Measurements from ENCODE around the gene UGGT2.
"Not testable (repeated sequence)": the region's sequence is repeated elsewhere in the genome, so short reads cannot be mapped to it uniquely, and the experiment has no call there.

UGGT2 gene

GRCh38 chr13:96065849-96066248 is 12.6 kb upstream of the UGGT2 start:
- Histone ChIP-seq H3K79me2 (ENCODE audit: control insufficient read depth, insufficient read depth, low read length) (no peaks in the 10 kb centered on the region), H2BK120ac (ENCODE audit: low read depth, low read length) (no peak overlapping the region), H2BK5ac (ENCODE audit: low read length) (no peak overlapping the region), H3K79me1 (ENCODE audit: low read length) (no peaks in the 10 kb centered on the region), H3K27ac (ENCODE audit: low read depth, low read length) (no peak overlapping the region), H3K9ac (ENCODE audit: low read length) (no peak overlapping the region), H4K5ac (ENCODE audit: low read length) (no peak overlapping the region), H3K36me3 (ENCODE audit: control insufficient read depth, insufficient read depth, low read length) (no peaks in the 10 kb centered on the region), H4K8ac (ENCODE audit: low read depth, low read length) (no peak overlapping the region), H2BK15ac (replicated peaks; ENCODE audit: low read depth) (no peak overlapping the region), H2AK5ac (ENCODE audit: low read length) (no peak overlapping the region), H3K4me1 (ENCODE audit: control insufficient read depth, low read depth, low read length) (no peaks in the 10 kb centered on the region), H3K18ac (ENCODE audit: low read length) (no peak overlapping the region), H3K56ac (ENCODE audit: low read length) (no peak overlapping the region), H3K4me3 (ENCODE audit: low read length) (no peak overlapping the region), H3K4me2 (ENCODE audit: low read length) (no peak overlapping the region), H3K4ac (ENCODE audit: low read depth, low read length) (no peak overlapping the region), H3K27me3 (ENCODE audit: insufficient read depth, low read length, poor library complexity) (no peaks in the 10 kb centered on the region), H3K23ac (ENCODE audit: low read length) (no peak overlapping the region)
- no peak for DNase-seq
- no CpG with 5 or more reads among the region's 2 CpGs for WGBS (ENCODE audit: extremely low coverage, insufficient coverage, low lambda C conversion rate)

- H2BK5ac ChIP-seq (ENCODE audit: low read length), result no peak overlapping the region
- no peak overlapping the region for H2BK15ac ChIP-seq (replicated peaks; ENCODE audit: low read depth)
- no CpG with 5 or more reads among the region's 12 CpGs for WGBS (ENCODE audit: extremely low coverage, insufficient coverage, low lambda C conversion rate)
- peak overlapping the region; percentile 33 for H3K18ac ChIP-seq (ENCODE audit: low read length)
- H3K4me2 ChIP-seq (ENCODE audit: low read length), result peak overlapping the region; percentile 35
- no peak overlapping the region for H3K23ac ChIP-seq (ENCODE audit: low read length)
- DNase-seq, result peak; percentile 65
- no peak overlapping the region for H2AK5ac ChIP-seq (ENCODE audit: low read length)
- no peaks in the 10 kb centered on the region for H3K4me1 ChIP-seq (ENCODE audit: control insufficient read depth, low read depth, low read length)
- H2BK120ac ChIP-seq (ENCODE audit: low read depth, low read length), result no peak overlapping the region
- no peak overlapping the region for H4K8ac ChIP-seq (ENCODE audit: low read depth, low read length)
- H3K56ac ChIP-seq (ENCODE audit: low read length), result peak overlapping the region; percentile 89
- H3K9ac ChIP-seq (ENCODE audit: low read length), result peak overlapping the region; percentile 70
- peaks cover 2% of the 10 kb centered on the region for H3K79me2 ChIP-seq (ENCODE audit: control insufficient read depth, insufficient read depth, low read length)
- H3K27ac ChIP-seq (ENCODE audit: low read depth, low read length), result no peak overlapping the region
- H3K4ac ChIP-seq (ENCODE audit: low read depth, low read length), result peak overlapping the region; percentile 25
- peak overlapping the region; percentile 52 for H3K4me3 ChIP-seq (ENCODE audit: low read length)
- no peaks in the 10 kb centered on the region for H3K27me3 ChIP-seq (ENCODE audit: insufficient read depth, low read length, poor library complexity)
- no peaks in the 10 kb centered on the region for H3K36me3 ChIP-seq (ENCODE audit: control insufficient read depth, insufficient read depth, low read length)
- H4K5ac ChIP-seq (ENCODE audit: low read length), result no peak overlapping the region
- no peaks in the 10 kb centered on the region for H3K79me1 ChIP-seq (ENCODE audit: low read length)
Observed at GRCh38 chr13:96052656-96053002, 572 bp downstream of the UGGT2 start.

DNA sequence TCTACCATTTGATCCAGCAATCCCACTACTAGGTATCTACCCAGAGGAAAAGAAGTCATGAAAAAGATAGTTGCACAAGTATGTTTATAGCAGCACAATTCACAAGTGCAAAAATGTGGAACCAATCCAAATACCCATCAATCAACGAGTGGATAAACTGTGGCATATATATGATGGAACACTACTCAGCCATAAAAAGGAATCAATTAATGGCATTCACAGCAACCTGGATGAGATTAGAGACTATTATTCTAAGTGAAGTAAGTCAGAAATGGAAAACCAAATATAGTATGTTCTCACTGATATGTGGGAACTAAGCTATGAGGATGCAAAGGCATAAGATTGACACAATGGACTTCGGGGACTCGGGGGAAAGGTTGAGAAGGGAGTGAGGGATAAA is 1.3 kb downstream of the UGGT2 start:
- H3K4me1 ChIP-seq (ENCODE audit: control insufficient read depth, low read depth, low read length); H3K9ac ChIP-seq (ENCODE audit: low read length); H3K36me3 ChIP-seq (ENCODE audit: control insufficient read depth, insufficient read depth, low read length); H3K18ac ChIP-seq (ENCODE audit: low read length); H2AK5ac ChIP-seq (ENCODE audit: low read length); H2BK120ac ChIP-seq (ENCODE audit: low read depth, low read length); H3K79me1 ChIP-seq (ENCODE audit: low read length); H3K79me2 ChIP-seq (ENCODE audit: control insufficient read depth, insufficient read depth, low read length); H4K8ac ChIP-seq (ENCODE audit: low read depth, low read length); H3K23ac ChIP-seq (ENCODE audit: low read length); H3K56ac ChIP-seq (ENCODE audit: low read length); H3K4me3 ChIP-seq (ENCODE audit: low read length); H4K5ac ChIP-seq (ENCODE audit: low read length); H3K4me2 ChIP-seq (ENCODE audit: low read length); H3K27me3 ChIP-seq (ENCODE audit: insufficient read depth, low read length, poor library complexity); H3K4ac ChIP-seq (ENCODE audit: low read depth, low read length); H2BK15ac ChIP-seq (replicated peaks; ENCODE audit: low read depth); H2BK5ac ChIP-seq (ENCODE audit: low read length); DNase-seq; H3K27ac ChIP-seq (ENCODE audit: low read depth, low read length): not testable (repeated sequence)
- WGBS (ENCODE audit: extremely low coverage, insufficient coverage, low lambda C conversion rate), result no CpG with 5 or more reads among the region's 3 CpGs

- H3K4me3 ChIP-seq (ENCODE audit: low read length); H2BK5ac ChIP-seq (ENCODE audit: low read length); H3K79me2 ChIP-seq (ENCODE audit: control insufficient read depth, insufficient read depth, low read length); H3K4ac ChIP-seq (ENCODE audit: low read depth, low read length); H3K79me1 ChIP-seq (ENCODE audit: low read length); H4K5ac ChIP-seq (ENCODE audit: low read length); H2AK5ac ChIP-seq (ENCODE audit: low read length); H3K23ac ChIP-seq (ENCODE audit: low read length); H2BK15ac ChIP-seq (replicated peaks; ENCODE audit: low read depth); H3K4me2 ChIP-seq (ENCODE audit: low read length); H3K56ac ChIP-seq (ENCODE audit: low read length); DNase-seq; H3K18ac ChIP-seq (ENCODE audit: low read length); H2BK120ac ChIP-seq (ENCODE audit: low read depth, low read length); H3K27ac ChIP-seq (ENCODE audit: low read depth, low read length); H3K9ac ChIP-seq (ENCODE audit: low read length); H3K36me3 ChIP-seq (ENCODE audit: control insufficient read depth, insufficient read depth, low read length); H3K4me1 ChIP-seq (ENCODE audit: control insufficient read depth, low read depth, low read length); H4K8ac ChIP-seq (ENCODE audit: low read depth, low read length); H3K27me3 ChIP-seq (ENCODE audit: insufficient read depth, low read length, poor library complexity): not testable (repeated sequence)
- WGBS (ENCODE audit: extremely low coverage, insufficient coverage, low lambda C conversion rate), result no CpG with 5 or more reads among the region's 5 CpGs
Observed at GRCh38 chr13:96051491-96051890, 1.7 kb downstream of the UGGT2 start.

- not testable (repeated sequence) for H3K4me3 ChIP-seq (ENCODE audit: low read length); H3K9ac ChIP-seq (ENCODE audit: low read length); H3K27ac ChIP-seq (ENCODE audit: low read depth, low read length); H2BK5ac ChIP-seq (ENCODE audit: low read length); H2AK5ac ChIP-seq (ENCODE audit: low read length); H3K23ac ChIP-seq (ENCODE audit: low read length); H3K4ac ChIP-seq (ENCODE audit: low read depth, low read length); H4K8ac ChIP-seq (ENCODE audit: low read depth, low read length); H2BK120ac ChIP-seq (ENCODE audit: low read depth, low read length); H3K18ac ChIP-seq (ENCODE audit: low read length); H3K56ac ChIP-seq (ENCODE audit: low read length); H3K36me3 ChIP-seq (ENCODE audit: control insufficient read depth, insufficient read depth, low read length); H3K27me3 ChIP-seq (ENCODE audit: insufficient read depth, low read length, poor library complexity); H3K4me2 ChIP-seq (ENCODE audit: low read length); H2BK15ac ChIP-seq (replicated peaks; ENCODE audit: low read depth); H3K4me1 ChIP-seq (ENCODE audit: control insufficient read depth, low read depth, low read length); H4K5ac ChIP-seq (ENCODE audit: low read length); DNase-seq; H3K79me1 ChIP-seq (ENCODE audit: low read length)
- no CpG with 5 or more reads among the region's 4 CpGs for WGBS (ENCODE audit: extremely low coverage, insufficient coverage, low lambda C conversion rate)
- H3K79me2 ChIP-seq (ENCODE audit: control insufficient read depth, insufficient read depth, low read length), result peaks cover 11% of the 10 kb centered on the region
Observed at GRCh38 chr13:96050955-96051354, 2.2 kb downstream of the UGGT2 start.

- H3K9ac ChIP-seq (ENCODE audit: low read length); H4K8ac ChIP-seq (ENCODE audit: low read depth, low read length); H2BK5ac ChIP-seq (ENCODE audit: low read length); H3K27ac ChIP-seq (ENCODE audit: low read depth, low read length); H3K23ac ChIP-seq (ENCODE audit: low read length); H3K4me2 ChIP-seq (ENCODE audit: low read length); H2AK5ac ChIP-seq (ENCODE audit: low read length); H3K36me3 ChIP-seq (ENCODE audit: control insufficient read depth, insufficient read depth, low read length); H3K18ac ChIP-seq (ENCODE audit: low read length); H3K4me3 ChIP-seq (ENCODE audit: low read length); H4K5ac ChIP-seq (ENCODE audit: low read length); H3K4ac ChIP-seq (ENCODE audit: low read depth, low read length); H2BK120ac ChIP-seq (ENCODE audit: low read depth, low read length); H3K56ac ChIP-seq (ENCODE audit: low read length); H2BK15ac ChIP-seq (replicated peaks; ENCODE audit: low read depth); H3K4me1 ChIP-seq (ENCODE audit: control insufficient read depth, low read depth, low read length); H3K27me3 ChIP-seq (ENCODE audit: insufficient read depth, low read length, poor library complexity); DNase-seq; H3K79me1 ChIP-seq (ENCODE audit: low read length): not testable (repeated sequence)
- peaks cover 17% of the 10 kb centered on the region for H3K79me2 ChIP-seq (ENCODE audit: control insufficient read depth, insufficient read depth, low read length)
- WGBS (ENCODE audit: extremely low coverage, insufficient coverage, low lambda C conversion rate), result no CpG with 5 or more reads among the region's 16 CpGs
Observed at GRCh38 chr13:96046449-96047126, 6.6 kb downstream of the UGGT2 start.

Measured in mesendoderm (in vitro differentiated cells).